Neural crest cell (in vitro differentiated cells): ENCODE measurements around the gene LRRN3. TPM values are rescaled to one million over a fixed set of nuclear protein-coding genes. Genes with fewer than 3 reads are reported as not detected.
"Not testable (repeated sequence)": the region's sequence is repeated elsewhere in the genome, so short reads cannot be mapped to it uniquely, and the experiment has no call there.

Source experiments
- DNase-seq: peaks from one replicate; pipeline ENCODE4 v3.0.0; 2021; ENCODE audit warnings: low read depth, mixed read lengths, low spot score
- H3K27ac Mint-ChIP-seq: one replicate; pipeline ENCODE4 v1.8.0; 2021; ENCODE audit warnings: mild to moderate bottlenecking, mixed read lengths; ENCODE audit not compliant: unreplicated experiment
- H3K27me3 Mint-ChIP-seq: 2 replicates; pipeline ENCODE4 v1.8.0; 2021; ENCODE audit warnings: low read depth, mild to moderate bottlenecking, mixed read lengths
- H3K36me3 Mint-ChIP-seq: 2 replicates; pipeline ENCODE4 v1.8.0; 2021; ENCODE audit warnings: low read depth, mild to moderate bottlenecking, mixed read lengths
- H3K4me1 Mint-ChIP-seq: 2 replicates; pipeline ENCODE4 v1.8.0; 2021; ENCODE audit warnings: mixed read lengths
- H3K4me3 Mint-ChIP-seq: one replicate; pipeline ENCODE4 v1.8.0; 2021; ENCODE audit warnings: mild to moderate bottlenecking, mixed read lengths
- H3K9me3 Mint-ChIP-seq: 2 replicates; pipeline ENCODE4 v1.8.0; 2021; ENCODE audit warnings: mixed read lengths
- total RNA-seq: library from RNA; stranded (reverse); gene quantifications from 2 replicates; pipeline ENCODE4 v1.2.1, GENCODE V29; 2021
- TF ChIP-seq, protein P1 (sequence below): fragments of 200-600 bp; sonication (generic); conservative IDR thresholded peaks from 2 replicates; pipeline ENCODE4 v1.5.0; 2021; ENCODE audit warnings: antibody characterized with exemption, mild to moderate bottlenecking

The LRRN3 gene
- total RNA-seq, 1 donor from 2014 or later: 7.1 TPM

DNA sequence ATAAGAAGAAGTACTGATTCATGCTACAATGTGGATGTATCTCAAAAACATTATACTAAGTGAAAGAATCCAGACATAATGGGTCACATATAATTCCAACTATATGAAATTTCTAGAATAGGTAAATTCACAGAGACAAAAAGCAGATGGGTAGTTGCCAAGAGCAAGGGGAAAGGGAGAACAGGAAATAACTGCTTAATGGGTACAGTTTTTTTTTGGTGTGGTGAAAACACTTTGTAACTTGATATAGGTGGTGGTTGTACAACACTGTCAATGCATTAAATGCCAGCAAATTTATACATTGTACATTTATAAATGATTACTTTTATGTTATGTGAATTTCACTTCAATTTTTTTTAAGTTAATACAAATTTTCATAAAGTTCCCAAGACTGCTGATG lies 19.4 kb upstream of the LRRN3 start:
- no peaks in the 10 kb centered on the region for H3K27me3 Mint-ChIP-seq
- DNase-seq: no peak
- TF ChIP-seq, protein P1, sequence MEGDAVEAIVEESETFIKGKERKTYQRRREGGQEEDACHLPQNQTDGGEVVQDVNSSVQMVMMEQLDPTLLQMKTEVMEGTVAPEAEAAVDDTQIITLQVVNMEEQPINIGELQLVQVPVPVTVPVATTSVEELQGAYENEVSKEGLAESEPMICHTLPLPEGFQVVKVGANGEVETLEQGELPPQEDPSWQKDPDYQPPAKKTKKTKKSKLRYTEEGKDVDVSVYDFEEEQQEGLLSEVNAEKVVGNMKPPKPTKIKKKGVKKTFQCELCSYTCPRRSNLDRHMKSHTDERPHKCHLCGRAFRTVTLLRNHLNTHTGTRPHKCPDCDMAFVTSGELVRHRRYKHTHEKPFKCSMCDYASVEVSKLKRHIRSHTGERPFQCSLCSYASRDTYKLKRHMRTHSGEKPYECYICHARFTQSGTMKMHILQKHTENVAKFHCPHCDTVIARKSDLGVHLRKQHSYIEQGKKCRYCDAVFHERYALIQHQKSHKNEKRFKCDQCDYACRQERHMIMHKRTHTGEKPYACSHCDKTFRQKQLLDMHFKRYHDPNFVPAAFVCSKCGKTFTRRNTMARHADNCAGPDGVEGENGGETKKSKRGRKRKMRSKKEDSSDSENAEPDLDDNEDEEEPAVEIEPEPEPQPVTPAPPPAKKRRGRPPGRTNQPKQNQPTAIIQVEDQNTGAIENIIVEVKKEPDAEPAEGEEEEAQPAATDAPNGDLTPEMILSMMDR: no peak
- peaks cover 4% of the 10 kb centered on the region for H3K36me3 Mint-ChIP-seq
- H3K9me3 Mint-ChIP-seq: peaks cover 2% of the 10 kb centered on the region
- no peak overlapping the region for H3K27ac Mint-ChIP-seq
- H3K4me3 Mint-ChIP-seq: no peak overlapping the region
- H3K4me1 Mint-ChIP-seq: peaks cover 25% of the 10 kb centered on the region

DNA sequence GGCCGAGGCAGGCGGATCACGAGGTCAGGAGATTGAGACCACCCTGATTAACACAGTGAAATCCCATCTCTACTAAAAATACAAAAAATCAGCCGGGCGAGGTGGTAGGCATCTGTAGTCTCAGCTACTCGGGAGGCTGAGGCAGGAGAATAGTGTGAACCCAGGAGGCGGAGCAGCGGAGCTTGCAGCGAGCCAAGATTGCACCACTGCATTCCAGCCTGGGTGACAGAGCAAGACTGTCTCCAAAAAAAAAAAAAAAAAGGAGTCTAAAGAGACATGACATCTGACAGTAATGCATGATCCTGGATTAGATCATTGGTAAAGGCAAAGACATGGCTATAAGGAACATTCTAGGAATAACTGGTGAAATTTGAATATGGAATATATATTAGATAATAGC lies 18.3 kb upstream of the LRRN3 start:
- not testable (repeated sequence) for H3K27ac Mint-ChIP-seq, DNase-seq, H3K36me3 Mint-ChIP-seq, H3K27me3 Mint-ChIP-seq, H3K4me3 Mint-ChIP-seq, H3K9me3 Mint-ChIP-seq
- H3K4me1 Mint-ChIP-seq: peaks cover 28% of the 10 kb centered on the region

DNA sequence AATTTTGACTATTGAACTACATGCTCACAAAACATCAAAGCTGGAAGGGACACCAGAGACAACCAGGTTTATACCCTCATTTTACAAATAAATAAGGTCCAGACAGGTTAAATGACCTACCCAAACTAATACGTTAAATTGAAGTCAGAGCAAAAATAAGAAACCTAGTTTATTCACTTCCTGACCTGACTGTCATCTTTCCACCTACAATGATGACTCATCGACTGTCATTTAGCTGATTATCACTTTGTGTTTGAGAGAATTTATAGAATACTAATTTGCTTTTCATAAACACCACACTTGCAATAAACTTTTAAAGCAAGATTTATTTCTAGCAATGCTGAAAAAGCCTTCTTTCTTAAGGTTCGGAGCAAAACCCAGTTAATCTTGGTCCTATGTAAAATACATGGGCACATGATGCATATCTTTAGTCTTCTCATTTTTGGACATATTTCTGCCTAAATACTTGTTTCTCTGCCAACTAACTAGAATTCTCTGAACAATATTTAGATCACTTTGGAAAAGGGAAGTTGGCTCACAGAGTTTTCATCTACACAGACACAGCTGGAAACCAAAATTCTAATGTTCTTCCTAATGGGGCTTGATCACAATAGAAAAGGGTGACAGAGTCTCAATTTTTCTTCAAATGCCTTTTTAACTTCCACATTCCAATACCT lies 16.7 kb upstream of the LRRN3 start:
- no peaks in the 10 kb centered on the region for H3K27me3 Mint-ChIP-seq
- H3K36me3 Mint-ChIP-seq: no peaks in the 10 kb centered on the region
- peaks cover 32% of the 10 kb centered on the region for H3K4me1 Mint-ChIP-seq
- no peak overlapping the region for H3K4me3 Mint-ChIP-seq
- no peak overlapping the region for H3K27ac Mint-ChIP-seq
- TF ChIP-seq, protein P1: no peak
- H3K9me3 Mint-ChIP-seq: peaks cover 2% of the 10 kb centered on the region
- DNase-seq: no peak

DNA sequence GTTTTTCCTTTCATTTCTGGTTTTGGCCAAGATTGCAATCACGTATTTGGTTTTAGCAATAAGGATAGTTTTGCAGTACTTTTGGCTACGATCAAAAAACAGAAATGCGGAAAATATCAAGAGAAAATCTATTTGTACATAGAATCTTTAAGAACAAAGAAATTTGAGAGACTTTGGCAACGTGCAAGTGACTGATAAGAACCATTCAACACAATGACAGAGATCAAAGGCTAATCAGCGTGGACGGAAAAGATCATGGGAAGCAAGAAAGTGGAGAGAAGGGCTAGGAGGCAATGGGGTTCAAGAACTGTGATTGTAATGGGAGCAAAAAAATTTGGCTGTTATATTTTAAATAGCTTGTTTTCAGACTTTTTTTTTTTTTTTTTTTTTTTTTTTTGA lies 16.2 kb upstream of the LRRN3 start:
- TF ChIP-seq, protein P1: no peak
- Mint-ChIP-seq H3K27ac (peak overlapping the region; percentile 0), H3K36me3 (no peaks in the 10 kb centered on the region), H3K4me1 (peaks cover 32% of the 10 kb centered on the region), H3K9me3 (peaks cover 2% of the 10 kb centered on the region), H3K4me3 (no peak overlapping the region), H3K27me3 (no peaks in the 10 kb centered on the region)
- no peak for DNase-seq

DNA sequence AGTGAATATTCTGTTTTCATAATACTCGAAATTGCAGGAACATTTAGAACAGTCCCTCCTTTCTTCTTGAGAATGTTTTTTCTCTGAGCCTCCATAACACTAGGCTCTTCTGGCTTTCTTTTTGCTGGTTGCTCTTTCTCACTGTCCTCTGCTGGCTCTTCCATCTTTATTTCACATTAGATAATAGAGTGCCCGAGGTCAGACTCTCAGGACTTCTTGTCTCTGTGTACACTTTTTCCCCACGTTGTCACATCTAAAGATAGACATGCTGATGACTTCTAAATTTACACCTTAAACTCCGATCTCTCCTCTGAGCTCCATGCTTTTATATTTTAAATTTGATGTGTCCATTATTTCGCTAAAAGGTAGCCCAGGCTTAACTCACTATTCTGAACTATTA lies 15.4 kb upstream of the LRRN3 start:
- peaks cover 32% of the 10 kb centered on the region for H3K4me1 Mint-ChIP-seq
- no peaks in the 10 kb centered on the region for H3K36me3 Mint-ChIP-seq
- no peaks in the 10 kb centered on the region for H3K27me3 Mint-ChIP-seq
- no peak for DNase-seq
- H3K9me3 Mint-ChIP-seq: peaks cover 2% of the 10 kb centered on the region
- no peak overlapping the region for H3K27ac Mint-ChIP-seq
- no peak overlapping the region for H3K4me3 Mint-ChIP-seq
- TF ChIP-seq, protein P1: no peak

DNA sequence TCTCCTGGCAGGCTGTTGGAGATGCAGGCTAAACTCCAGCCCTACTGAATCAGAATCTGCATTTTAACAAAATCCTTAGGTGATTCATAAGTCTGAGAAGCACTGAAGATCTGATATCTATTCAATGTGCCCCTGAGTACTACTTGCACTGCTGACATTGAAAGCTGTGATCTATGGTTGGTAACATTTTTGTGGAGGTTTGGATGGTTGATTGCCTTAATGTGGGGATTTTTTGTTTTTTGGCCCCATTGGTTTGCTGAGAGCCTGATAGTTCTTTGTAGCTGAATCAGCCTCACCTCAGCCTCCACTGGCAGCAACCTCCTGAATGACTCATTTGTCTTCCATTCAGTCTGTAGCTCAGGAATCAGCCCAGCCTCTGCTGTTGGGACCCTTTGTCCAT lies 14.7 kb upstream of the LRRN3 start:
- no peaks in the 10 kb centered on the region for H3K27me3 Mint-ChIP-seq
- H3K36me3 Mint-ChIP-seq: no peaks in the 10 kb centered on the region
- no peak for DNase-seq
- peaks cover 2% of the 10 kb centered on the region for H3K9me3 Mint-ChIP-seq
- TF ChIP-seq, protein P1: no peak
- H3K4me3 Mint-ChIP-seq: no peak overlapping the region
- peaks cover 32% of the 10 kb centered on the region for H3K4me1 Mint-ChIP-seq
- no peak overlapping the region for H3K27ac Mint-ChIP-seq
